22Rv1 (cell line): ENCODE results near the gene HBB.

Experiments used
- ZFX ChIP-seq: fragments of 450-650 bp; IDR thresholded peaks from 2 replicates; pipeline ENCODE4 v1.6.1; 2017; ENCODE audit warnings: antibody characterized with exemption, borderline replicate concordance
- TF ChIP-seq, protein P1 (sequence below): fragments of 450-650 bp; IDR thresholded peaks from 2 replicates; pipeline ENCODE4 v1.5.1; 2017; ENCODE audit warnings: mild to moderate bottlenecking

DNA sequence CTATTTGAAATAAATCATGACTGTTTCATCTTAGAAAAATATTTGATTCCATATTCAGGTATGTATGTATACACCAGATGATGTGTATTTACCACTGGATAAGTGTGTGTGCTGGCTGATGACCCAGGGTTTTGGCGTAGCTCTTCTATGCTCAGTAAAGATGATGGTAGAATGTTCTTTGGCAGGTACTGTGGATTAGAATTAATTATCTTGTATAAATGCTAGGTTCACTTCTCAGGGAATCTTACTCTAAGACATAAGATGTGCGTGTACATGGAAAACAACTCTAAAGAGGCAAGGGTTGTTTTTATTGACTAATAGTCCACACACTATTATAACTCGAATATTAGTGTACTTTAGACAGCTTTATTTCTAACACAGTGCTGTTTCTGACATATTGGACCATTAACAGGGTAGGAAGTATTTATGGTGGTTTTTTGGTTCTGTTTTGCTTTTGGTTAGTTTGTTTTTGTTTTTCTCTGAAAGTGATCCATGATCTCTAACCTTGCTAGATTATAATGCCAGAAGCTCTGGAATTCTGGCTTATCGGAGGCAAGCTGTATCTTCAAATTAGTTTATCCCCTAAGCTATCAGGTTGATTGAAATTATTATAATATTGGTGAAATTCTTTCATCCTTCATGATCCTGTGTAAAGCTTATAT, 23.8 kb upstream of the HBB start:
- TF ChIP-seq, protein P1, sequence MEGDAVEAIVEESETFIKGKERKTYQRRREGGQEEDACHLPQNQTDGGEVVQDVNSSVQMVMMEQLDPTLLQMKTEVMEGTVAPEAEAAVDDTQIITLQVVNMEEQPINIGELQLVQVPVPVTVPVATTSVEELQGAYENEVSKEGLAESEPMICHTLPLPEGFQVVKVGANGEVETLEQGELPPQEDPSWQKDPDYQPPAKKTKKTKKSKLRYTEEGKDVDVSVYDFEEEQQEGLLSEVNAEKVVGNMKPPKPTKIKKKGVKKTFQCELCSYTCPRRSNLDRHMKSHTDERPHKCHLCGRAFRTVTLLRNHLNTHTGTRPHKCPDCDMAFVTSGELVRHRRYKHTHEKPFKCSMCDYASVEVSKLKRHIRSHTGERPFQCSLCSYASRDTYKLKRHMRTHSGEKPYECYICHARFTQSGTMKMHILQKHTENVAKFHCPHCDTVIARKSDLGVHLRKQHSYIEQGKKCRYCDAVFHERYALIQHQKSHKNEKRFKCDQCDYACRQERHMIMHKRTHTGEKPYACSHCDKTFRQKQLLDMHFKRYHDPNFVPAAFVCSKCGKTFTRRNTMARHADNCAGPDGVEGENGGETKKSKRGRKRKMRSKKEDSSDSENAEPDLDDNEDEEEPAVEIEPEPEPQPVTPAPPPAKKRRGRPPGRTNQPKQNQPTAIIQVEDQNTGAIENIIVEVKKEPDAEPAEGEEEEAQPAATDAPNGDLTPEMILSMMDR, result no peak
- no peak for TF ChIP-seq ZFX
